GM18861 (cell line): Measurements from ENCODE around the gene EXOC6B.
A peak's percentile ranks its signal among the peaks of the same experiment; 100 is the strongest.

ENCODE experiments used
- ATAC-seq: cut with Tn5 transposase; IDR thresholded peaks from one replicate; pipeline ENCODE4 v1.9.1; 2021; ENCODE audit not compliant: unreplicated experiment

The EXOC6B gene

DNA sequence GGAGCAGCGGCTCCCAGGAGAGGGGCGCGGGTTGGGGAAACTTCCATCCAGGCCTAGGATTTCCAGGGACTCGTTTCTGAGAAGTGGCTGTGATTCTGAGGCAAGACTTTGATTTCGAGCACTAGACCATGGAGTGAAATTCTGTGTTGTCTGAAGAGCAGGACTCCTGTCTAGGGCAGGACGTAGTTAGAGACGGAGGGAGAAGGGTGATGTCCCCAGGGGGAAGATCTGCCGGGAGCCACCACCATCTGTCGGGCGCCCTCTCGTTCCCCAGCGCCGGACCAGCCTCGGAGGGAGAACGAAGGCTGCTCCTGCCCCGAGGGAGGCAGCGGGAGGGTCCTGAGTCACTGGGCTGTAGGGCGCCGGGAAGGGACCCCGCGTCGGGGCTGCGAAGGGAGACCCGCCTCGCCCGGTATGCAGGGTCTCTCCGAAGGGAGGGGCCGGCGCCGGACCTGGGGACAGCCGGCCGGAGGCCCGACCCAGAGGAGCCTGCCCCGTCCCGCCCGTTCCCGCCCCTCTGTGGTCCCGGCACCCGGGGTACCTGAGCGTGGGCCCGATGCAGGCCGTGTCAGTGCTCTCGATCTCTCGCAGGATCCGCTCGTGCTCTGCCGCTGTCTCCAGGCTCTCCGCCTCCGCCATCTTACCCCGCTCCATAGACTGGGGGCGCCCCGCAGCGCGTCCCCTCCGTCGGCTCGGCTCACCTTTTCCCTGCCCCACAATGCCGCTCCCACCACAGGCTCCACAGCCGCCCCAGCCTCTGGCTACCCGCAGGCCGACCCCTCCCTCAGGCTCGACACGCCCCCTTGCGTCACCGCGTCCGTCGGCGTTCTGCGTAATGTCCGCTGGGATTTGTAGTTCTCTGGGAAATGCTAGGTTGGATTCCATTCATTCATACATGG is at the start of gene EXOC6B:
Gene EXOC6B (minus strand): TSS at position 777 of the 899 bp plus-strand sequence.
- ATAC-seq, result peak; percentile 80

DNA sequence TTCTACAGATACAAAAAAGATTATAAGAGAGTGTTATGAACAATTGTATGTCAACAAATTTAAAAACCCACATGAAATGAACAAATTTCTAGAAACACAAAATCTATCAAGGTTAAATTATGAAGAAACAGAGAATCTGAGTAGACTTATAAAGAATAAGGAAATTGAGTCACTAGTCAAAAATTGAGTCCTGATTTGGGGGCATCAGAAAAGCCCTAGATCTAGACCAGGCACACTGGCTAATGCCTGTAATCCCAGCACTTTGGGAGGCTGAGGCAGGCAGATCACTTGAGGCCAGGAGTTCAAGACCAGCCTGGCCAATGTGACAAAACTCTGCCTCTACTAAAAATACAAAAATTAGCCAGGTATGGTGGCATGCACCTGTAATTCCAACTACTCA is 46.0 kb upstream of the EXOC6B start:
- ATAC-seq, result no peak

DNA sequence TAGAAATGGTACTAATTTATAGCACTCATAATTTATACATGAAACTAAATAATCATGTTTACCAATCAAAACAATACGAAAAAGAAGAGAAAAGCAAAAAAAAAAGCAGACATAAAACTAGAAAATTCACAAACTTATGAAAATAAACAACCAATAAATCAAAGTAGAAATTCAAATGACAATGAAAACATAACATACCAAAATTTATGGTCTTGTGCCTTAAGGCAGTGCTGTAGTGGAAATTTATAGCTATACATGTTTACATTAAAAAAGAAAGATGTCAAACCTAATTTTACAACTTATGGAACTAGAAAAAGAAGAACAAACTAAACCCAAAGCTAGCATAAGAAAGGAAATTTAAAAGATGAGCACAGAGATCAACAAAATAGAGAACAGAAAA is 45.2 kb upstream of the EXOC6B start:
- ATAC-seq, result no peak

DNA sequence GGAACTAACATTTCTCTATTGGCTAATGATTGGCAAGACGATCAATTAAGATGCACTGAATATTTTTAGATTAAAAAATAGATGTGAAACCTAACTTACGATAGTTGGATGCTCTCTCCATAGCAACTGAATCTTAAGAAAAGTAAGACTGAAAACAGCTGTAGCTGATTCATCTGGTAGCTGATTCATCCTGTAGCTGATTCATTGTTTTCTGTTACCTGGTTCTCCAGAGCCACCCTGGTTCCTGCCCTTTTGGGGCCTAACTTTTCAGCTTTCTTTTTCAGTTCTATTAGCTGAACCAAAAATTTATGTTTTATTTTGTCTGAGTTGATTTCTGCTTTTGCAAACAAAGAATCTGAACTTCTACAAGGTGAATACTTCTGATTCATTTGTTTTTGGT is 38.7 kb upstream of the EXOC6B start:
- peak; percentile 69 for ATAC-seq

DNA sequence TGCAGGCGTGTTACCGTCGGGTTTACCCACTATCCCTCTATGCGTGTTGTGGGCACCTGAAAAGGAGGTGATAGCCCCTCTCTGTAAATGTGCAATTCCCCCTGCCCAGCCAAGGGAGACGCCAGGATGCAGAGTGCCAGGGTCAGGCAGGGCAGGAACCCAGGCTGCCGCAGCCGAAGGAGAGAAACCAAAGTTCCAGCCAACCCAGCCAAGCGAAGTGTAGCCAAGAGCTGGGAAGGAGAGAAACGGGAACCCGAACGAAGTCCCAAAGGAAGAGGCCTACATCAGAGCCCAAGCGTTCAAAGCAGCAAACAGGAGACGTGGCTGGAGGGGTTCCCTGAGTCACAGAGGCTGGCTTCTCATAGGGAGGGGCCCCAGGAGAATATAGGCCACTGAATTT is 37.2 kb upstream of the EXOC6B start:
- no peak for ATAC-seq

DNA sequence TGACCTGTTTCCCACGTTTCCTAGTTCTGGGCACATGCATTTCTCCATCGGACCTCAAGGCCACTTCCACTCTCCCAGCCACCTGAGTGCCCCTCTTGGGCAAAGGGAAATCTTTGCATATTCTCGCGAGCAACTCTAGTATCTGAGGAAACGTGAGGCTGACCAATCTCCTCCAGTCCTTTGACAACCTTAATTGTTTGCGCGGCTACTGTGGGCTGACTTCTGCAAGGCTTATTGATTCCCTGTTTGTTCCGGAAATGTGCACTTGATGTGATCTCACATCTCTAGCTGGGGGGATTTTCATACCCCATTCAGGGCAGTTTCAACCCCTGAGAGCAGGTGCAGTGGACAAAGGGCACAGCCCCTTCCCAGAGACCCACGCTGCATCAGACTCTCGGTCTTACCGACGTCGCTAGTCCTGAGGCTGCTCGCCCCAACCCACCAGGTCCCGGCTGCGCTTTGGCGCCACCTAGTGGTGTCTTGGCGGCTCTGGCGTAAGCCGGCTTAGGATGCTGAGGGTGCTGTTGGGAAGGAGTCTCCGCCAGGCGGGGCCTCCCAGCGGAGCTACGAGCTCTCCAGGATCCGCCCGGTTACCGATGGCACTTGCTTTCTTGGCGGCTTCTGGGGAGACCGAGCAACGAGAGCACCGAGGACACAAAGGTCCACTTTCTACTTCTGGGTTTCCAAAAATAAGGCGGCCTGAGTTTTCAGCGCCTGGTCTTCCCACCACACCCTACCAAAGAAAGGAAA is 36.6 kb upstream of the EXOC6B start:
- peak; percentile 86 for ATAC-seq

DNA sequence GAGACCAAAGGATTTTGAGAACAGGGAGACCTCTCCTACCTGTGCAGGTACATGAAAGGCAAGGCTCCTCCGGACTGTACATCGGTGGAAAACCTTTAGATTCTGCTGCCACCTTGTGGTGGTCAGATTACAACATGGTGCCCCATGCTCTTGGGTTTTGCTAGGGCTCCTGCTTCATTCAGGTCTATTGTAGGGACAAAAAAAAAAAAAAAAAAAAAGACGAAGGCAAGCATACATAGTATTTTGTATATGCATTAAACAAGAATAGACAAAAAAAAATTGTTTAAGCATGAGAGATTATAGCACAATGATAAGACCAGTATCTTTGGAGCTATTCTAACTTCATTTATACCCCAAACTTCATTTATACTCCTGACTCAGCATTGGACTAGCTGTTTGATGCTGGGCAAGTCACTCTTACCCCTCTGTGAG is 34.0 kb upstream of the EXOC6B start:
- peak; percentile 49 for ATAC-seq

DNA sequence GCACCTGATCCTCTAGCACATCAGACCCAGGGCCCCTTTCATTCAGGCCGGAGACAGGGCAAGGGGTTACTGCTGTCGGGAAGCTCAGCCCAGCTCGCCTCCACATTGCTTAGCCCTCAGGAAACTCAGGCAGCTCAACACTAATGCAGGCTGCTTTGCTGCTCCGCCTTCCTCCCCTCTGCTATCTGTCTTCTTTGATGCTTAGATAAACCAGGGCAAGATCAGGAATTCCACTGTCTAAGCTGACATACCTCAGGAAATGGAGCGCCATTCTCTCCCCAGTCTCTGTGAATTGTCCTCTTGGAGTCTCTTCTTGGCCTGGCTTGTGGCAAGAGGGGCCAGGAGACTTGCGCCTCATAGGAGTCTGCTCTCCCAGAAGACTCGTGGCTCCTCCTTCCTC is 25.5 kb upstream of the EXOC6B start:
- no peak for ATAC-seq

DNA sequence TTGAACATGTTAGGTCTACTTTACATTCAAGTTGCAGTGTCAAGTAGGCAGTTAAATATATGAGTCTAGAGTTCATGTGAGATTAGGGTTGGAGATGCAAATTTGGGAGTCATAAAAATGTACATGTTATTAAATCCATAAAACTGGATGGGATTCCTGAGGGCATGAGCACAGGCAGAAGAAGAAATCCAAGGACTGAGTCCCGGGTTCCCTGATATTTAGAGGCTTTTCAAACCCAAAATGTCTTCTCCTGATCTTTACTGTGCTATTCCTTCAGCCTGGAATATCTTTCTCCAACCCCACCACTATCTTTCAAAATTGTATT is 23.3 kb upstream of the EXOC6B start:
- no peak for ATAC-seq

DNA sequence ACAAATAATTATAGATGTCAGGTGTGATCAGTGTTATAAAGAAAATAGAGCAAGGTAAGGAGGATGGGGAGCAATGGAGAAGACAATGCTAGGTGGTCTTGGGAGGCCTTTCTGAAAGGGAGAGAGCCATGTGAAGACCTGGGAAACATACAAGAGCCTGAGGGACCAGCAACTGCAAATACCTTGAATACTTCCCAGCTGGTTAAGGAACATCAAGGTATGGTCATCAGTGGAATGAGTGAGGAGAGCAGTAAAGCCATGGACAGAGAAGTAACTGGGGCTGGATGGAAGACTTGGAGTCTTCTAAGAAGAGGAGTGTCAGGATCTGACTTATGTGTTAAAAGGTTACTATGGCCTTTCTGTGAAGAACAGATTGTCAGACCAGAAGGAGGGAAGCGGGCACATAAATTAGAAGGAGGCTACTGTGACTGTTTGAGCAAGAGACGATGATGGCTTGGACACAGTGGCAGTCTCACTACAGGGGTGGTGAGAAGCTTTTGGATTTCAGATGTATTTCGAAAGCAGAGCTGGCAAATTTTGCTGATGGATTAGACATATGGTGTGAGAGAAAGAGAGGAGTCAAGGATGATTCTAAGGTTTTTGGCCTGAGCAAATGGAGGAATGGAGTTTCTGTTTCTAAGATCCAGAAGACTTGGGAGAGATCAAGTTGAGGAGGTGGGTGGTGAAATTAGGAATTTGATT is 22.8 kb upstream of the EXOC6B start:
- no peak for ATAC-seq

DNA sequence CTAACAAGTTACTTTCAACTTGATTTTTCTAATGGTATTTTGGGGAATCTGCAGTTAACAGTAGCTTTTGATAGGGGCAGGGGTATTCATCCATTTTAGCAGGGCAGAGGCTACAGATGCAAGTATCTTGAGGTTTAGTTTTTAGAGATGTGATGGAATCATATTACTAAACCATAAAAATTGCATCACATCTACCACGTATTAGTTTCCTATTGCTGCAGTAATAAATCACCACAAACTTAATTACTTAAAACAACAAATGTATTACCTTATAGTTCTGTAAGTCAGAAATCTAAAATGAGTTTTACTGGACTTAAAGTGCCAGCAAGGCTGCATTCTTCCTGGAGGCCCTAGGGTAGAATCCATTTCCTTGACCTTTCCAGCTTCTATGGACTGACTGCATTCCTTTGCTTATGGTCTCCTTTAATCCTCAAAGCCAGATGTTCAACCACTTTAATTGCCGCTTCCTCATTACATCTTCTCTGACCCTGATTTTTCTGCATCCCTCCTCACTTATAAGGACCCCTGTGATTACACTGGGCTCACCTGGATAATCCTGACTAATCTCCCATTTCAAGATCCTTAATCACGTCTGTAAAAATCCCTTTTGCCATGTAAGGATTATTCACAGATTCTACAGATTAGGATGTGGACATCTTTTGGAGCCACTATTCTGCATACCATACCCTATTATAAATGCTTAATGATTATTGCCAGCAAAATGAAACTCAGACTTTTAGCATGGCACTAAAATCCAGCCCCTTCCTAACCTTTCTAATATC is 21.9 kb upstream of the EXOC6B start:
- no peak for ATAC-seq

DNA sequence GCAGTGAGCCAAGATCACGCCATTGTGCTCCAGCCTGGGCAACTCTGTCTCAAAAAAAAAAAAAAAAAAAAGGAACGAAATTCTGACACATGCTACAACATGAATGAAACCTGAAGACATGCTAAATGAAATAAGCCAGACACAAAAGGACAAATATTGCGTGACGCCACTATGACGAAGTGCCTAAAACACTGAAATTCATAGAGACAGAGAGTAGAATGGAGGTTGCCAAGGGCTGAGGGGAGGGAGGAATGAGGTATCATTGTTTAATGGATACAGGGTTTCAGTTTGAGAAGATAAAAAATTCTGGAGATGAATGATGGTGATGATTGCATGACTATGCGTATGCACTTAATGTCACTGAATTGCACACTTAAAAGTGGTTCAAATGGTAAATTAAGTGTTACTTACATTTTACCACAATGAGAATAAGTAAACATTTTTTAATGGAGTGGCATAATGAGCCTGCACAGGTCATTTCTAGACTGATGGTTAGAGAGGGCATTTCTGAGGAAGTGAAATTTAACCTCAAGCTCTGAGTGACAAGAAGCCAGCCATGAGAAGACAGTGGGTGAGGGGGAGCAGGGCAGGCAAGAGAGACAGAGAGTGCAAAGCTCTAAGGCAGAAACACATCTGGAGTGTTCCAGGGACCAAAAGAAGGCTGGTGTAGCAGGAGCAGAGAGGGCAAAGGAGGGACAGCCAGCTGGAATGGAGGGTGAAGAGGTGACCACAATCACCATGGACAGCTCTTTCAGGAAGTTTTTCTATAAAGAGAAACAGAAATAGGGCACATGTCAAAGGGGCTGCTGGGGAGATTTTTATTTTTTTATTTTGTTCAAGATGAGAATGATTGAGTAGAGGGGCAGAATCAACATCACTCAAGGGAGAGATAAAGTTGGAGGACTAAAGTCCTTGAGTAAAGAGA is 20.6 kb upstream of the EXOC6B start:
- peak; percentile 99 for ATAC-seq

DNA sequence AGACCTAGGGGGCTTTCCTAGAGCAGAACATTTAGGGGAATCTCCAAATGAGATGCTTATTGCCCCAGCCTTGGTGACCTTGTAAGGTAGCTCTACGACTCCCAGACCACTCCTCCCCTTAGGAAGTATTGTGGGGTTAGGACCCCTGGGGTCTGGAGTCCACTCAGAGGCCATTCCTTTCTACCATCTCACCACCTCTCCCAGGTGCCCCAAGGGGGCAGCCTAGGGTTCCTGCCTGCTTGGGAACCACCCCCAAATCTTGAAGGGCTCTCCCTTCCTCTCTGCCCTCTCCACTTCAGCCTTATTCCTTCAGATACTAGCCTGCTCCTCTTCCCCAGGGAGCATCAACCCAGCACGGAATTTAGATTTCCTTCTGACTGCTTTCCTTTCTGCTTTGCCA is 17.5 kb upstream of the EXOC6B start:
- no peak for ATAC-seq

DNA sequence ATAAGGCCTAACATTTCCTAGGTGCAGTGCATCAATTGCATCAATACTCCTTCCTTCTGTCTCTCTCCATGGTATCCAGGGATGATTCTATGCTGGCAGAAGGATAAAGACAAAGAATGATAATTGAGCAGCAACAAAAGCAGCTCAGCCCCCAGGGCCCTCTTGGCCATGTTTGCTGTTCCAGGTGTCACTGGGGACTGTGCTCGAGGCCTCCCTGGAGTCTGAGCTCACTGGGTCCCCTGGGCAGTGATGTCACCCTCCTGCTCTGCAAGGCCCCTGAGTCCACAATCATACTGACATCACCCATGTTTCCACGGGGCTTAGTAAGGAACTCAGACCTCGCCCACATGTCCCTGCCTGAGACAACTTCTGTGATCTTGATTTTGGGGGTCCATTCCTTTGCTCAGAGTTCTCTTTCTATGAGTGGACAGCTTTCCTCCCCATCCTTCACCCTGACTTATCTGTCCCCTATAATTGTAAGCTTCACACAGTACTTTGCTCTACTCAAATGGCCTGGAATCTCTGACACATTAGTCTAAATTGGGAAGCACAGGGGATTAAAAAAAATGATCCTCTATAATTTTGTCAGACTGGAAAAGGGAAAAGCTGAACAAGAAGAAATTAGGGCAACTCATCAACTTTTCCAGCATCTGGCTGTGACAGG is 15.8 kb upstream of the EXOC6B start:
- ATAC-seq, result no peak

DNA sequence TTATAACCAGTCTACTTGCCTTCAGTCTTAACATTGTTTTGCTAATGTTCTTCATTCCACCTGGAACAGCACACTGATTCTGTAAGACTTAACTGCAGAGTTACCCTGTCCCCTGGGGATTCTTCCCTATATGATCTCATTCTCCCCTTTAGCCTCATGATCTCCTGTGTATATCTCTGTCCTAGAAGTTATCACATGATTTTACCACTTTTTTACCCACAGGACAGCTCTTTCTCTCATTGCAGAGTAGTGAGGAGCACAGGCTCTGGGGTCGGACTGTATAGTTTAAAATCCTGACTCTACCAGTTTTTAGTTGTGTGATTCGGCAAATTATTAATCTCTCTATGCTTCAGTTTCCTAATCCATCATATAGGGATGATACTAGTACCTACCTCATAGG is 14.2 kb upstream of the EXOC6B start:
- ATAC-seq, result no peak

DNA sequence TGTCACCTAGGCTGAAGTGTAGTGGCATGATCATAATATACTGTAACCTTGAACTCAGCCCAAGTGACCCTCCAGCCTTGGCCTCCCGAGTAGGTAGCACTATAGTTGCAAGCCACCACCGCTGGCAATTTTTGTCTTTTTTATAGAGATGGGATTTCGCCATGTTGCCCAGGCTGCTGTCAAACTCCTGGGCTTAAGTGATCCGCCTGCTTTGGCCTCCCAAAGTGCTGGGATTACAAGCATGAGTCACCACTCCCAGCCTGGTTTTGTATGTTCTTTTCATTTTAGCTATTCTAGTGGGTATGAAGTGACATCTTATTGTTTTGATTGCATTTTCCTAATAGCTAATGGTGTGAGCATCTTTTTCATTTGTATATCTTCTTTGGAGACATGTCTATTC is 11.3 kb upstream of the EXOC6B start:
- ATAC-seq, result no peak

DNA sequence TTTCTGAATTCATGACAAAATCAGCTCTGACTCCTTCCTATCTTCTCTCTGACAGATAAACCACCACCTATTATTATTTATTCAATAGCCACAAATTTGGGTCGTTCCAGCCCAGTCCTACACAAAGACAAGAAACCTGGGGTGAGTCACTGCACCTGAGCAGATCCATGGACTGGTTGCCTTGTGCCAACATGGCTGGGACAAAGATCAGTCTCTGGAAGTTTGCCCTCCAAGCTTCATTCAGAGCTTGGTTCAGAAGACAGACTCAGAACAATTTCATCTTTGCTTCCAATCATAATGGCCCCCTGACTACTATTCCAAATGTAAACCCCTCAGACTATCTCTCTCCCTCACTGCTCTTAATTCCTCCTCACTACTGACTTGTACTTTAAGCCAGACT is 9.6 kb upstream of the EXOC6B start:
- ATAC-seq, result no peak

DNA sequence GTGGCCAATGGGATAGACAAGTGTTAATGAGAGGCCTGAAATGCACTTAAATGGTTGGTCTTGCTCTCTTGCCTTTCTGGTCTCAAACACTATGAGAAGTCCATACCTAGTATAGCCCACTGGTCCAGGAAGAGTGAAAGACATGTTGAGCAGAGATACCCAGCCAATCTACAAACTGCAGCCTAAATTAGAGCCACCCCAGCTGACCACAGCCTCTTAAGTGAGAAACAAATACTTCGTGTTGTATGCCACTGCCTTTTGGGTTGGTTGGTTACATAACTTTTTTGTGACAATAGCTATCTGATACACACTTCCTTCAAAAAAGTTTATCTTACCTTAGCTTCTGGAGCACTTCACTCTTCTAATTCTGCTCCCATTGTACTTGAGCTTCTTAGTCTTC is 8.8 kb upstream of the EXOC6B start:
- no peak for ATAC-seq

DNA sequence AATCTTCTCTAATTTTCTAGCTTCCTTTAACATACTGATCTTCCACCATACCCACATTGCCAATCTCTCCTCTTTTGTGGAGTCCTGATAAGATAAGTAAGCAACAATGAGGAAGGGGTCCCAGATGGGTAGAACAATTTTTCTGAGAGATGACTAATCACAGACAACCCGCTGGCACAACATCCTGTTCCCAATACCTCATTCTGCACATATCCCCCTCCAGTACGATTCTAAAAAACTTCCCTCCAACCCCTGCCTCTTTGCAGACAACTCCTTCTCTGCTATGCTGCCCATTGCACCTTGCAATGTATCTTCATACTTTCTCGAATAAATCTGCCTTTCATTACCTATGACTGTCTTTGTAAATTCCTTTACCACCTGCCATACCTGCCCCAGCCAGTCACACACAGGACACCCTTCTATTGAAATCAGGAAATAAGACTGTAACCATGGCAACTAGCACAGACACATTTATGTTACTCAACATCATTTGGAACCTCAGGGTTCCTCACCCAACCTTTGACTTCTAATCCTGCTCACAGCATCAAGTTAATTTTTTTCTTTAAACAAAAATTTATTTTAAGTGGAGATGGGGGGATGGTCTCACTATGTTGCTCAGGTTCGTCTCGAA is 7.4 kb upstream of the EXOC6B start:
- no peak for ATAC-seq
